ENCODE measurements around the gene GPSM1.

GPSM1 gene

GRCh38 chr9:136372561-136373299 is 45.4 kb downstream of the GPSM1 start:
- in situ Hi-C loops (cut with MboI; ENCODE audit: low sequenced_read_pairs) = no loop called here

- in situ Hi-C loops (cut with MboI; ENCODE audit: low sequenced_read_pairs) = no loop called here
These were observed 46.2 kb downstream of the GPSM1 start, which contains the start of gene CARD9 for GRCh38 chr9:136373300-136374182. Gene CARD9, minus strand, starts transcription at chr9:136373669. Its CDS starts 1,591 bp downstream, at chr9:136372078.

GRCh38 chr9:136374183-136374575 is 46.8 kb downstream of the GPSM1 start:
- in situ Hi-C loops (cut with MboI; ENCODE audit: low sequenced_read_pairs) = no loop called here

GRCh38 chr9:136375096-136375495 is 47.8 kb downstream of the GPSM1 start:
- in situ Hi-C loops (cut with MboI; ENCODE audit: low sequenced_read_pairs) = no loop called here

- in situ Hi-C loops (cut with MboI; ENCODE audit: low sequenced_read_pairs) = no loop called here
These were observed 49.1 kb downstream of the GPSM1 start for GRCh38 chr9:136376457-136376856.

GRCh38 chr9:136377341-136378169 is 50.2 kb downstream of the GPSM1 start:
- in situ Hi-C loops (cut with MboI; ENCODE audit: low sequenced_read_pairs) = no loop called here

GRCh38 chr9:136378170-136379002 is 51.0 kb downstream of the GPSM1 start:
- in situ Hi-C loops (cut with MboI; ENCODE audit: low sequenced_read_pairs) = no loop called here

GRCh38 chr9:136379003-136379287 is 51.6 kb downstream of the GPSM1 start:
- in situ Hi-C loops (cut with MboI; ENCODE audit: low sequenced_read_pairs) = no loop called here

- in situ Hi-C loops (cut with MboI; ENCODE audit: low sequenced_read_pairs) = no loop called here
These were observed 52.1 kb downstream of the GPSM1 start for GRCh38 chr9:136379401-136379800.

GRCh38 chr9:136379891-136380290 is 52.6 kb downstream of the GPSM1 start:
- in situ Hi-C loops (cut with MboI; ENCODE audit: low sequenced_read_pairs) = no loop called here

GRCh38 chr9:136380381-136380780 is 53.0 kb downstream of the GPSM1 start:
- in situ Hi-C loops (cut with MboI; ENCODE audit: low sequenced_read_pairs) = no loop called here

GRCh38 chr9:136381311-136381710 is 54.0 kb downstream of the GPSM1 start:
- in situ Hi-C loops (cut with MboI; ENCODE audit: low sequenced_read_pairs) = no loop called here

GRCh38 chr9:136381966-136382513 is 54.7 kb downstream of the GPSM1 start:
- in situ Hi-C loops (cut with MboI; ENCODE audit: low sequenced_read_pairs) = no loop called here

GRCh38 chr9:136383436-136383835 is 56.1 kb downstream of the GPSM1 start:
- in situ Hi-C loops (cut with MboI; ENCODE audit: low sequenced_read_pairs) = no loop called here

- in situ Hi-C loops (cut with MboI; ENCODE audit: low sequenced_read_pairs) = no loop called here
These were observed 57.7 kb downstream of the GPSM1 start for GRCh38 chr9:136385015-136385414.

- in situ Hi-C loops (cut with MboI; ENCODE audit: low sequenced_read_pairs) = no loop called here
These were observed 58.7 kb downstream of the GPSM1 start for GRCh38 chr9:136386018-136386417.

- in situ Hi-C loops (cut with MboI; ENCODE audit: low sequenced_read_pairs) = no loop called here
These were observed 59.9 kb downstream of the GPSM1 start for GRCh38 chr9:136387217-136387616.

- in situ Hi-C loops (cut with MboI; ENCODE audit: low sequenced_read_pairs) = no loop called here
These were observed 62.1 kb downstream of the GPSM1 start for GRCh38 chr9:136389396-136389795.

- in situ Hi-C loops (cut with MboI; ENCODE audit: low sequenced_read_pairs) = no loop called here
These were observed 64.6 kb downstream of the GPSM1 start for GRCh38 chr9:136391737-136392537.
